BE2C (cell line): Measurements from ENCODE around the gene CPD.

Experiments used
- DNase-seq: peaks from one replicate; pipeline ENCODE4 v3.0.0-alpha.2; 2020
- H3K27me3 ChIP-seq: fragments of 250-450 bp; sonication (Bioruptor Pico); 2 replicates; pipeline ENCODE4 v1.5.1; 2020; ENCODE audit warnings: mild to moderate bottlenecking
- H3K36me3 ChIP-seq: fragments of 250-450 bp; sonication (Bioruptor Pico); 2 replicates; pipeline ENCODE4 v1.5.1; 2020; ENCODE audit warnings: mild to moderate bottlenecking
- H3K4me1 ChIP-seq: fragments of 250-450 bp; sonication (Bioruptor Pico); 2 replicates; pipeline ENCODE4 v1.5.1; 2020
- H3K4me3 ChIP-seq: 2 replicates; pipeline ENCODE4 v1.5.1; 2011; ENCODE audit warnings: low read depth, low read length
- H3K9me3 ChIP-seq: fragments of 250-450 bp; sonication (Bioruptor Pico); 2 replicates; pipeline ENCODE4 v1.5.1; 2020
- CTCF ChIP-seq: IDR thresholded peaks from 2 replicates; pipeline ENCODE4 v1.5.1; 2012; ENCODE audit warnings: mild to moderate bottlenecking, low read depth, low read length

The CPD gene

GRCh38 chr17:30472238-30472890 lies 93.6 kb downstream of the CPD start:
- H3K27me3 ChIP-seq = no peaks in the 10 kb centered on the region
- H3K36me3 ChIP-seq = no peaks in the 10 kb centered on the region
- no peak for DNase-seq
- TF ChIP-seq CTCF = no peak
- H3K4me1 ChIP-seq = no peaks in the 10 kb centered on the region
- H3K9me3 ChIP-seq = no peaks in the 10 kb centered on the region
- no peak overlapping the region for H3K4me3 ChIP-seq

DNA sequence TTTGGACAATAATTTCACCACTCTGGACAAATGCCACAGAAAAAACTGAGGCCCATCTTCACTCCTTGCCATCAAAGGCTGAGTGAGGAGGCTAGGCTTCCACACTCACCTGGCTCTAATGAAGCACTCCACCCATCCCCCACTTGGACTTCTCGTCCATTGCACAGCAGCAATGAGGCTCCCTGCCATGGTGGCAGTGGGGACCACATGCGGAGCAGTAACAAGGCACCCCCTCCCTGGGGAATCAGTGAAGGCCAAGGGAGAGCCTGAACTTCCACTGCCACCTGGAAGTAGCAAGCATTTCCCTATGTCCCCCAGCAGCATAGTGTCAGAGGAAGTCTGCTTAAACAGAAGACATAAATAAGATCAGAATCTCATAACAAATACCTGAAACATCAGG lies 96.5 kb downstream of the CPD start:
- no peaks in the 10 kb centered on the region for H3K9me3 ChIP-seq
- H3K27me3 ChIP-seq = no peaks in the 10 kb centered on the region
- no peak for TF ChIP-seq CTCF
- H3K36me3 ChIP-seq = no peaks in the 10 kb centered on the region
- no peak for DNase-seq
- no peak overlapping the region for H3K4me3 ChIP-seq
- H3K4me1 ChIP-seq = no peaks in the 10 kb centered on the region

- H3K27me3 ChIP-seq = no peaks in the 10 kb centered on the region
- H3K4me3 ChIP-seq = peak overlapping the region; percentile 91
- no peaks in the 10 kb centered on the region for H3K36me3 ChIP-seq
- no peaks in the 10 kb centered on the region for H3K9me3 ChIP-seq
- no peaks in the 10 kb centered on the region for H3K4me1 ChIP-seq
- no peak for DNase-seq
- TF ChIP-seq CTCF = no peak
Measured at GRCh38 chr17:30476726-30477082, 98.0 kb downstream of the CPD start.

DNA sequence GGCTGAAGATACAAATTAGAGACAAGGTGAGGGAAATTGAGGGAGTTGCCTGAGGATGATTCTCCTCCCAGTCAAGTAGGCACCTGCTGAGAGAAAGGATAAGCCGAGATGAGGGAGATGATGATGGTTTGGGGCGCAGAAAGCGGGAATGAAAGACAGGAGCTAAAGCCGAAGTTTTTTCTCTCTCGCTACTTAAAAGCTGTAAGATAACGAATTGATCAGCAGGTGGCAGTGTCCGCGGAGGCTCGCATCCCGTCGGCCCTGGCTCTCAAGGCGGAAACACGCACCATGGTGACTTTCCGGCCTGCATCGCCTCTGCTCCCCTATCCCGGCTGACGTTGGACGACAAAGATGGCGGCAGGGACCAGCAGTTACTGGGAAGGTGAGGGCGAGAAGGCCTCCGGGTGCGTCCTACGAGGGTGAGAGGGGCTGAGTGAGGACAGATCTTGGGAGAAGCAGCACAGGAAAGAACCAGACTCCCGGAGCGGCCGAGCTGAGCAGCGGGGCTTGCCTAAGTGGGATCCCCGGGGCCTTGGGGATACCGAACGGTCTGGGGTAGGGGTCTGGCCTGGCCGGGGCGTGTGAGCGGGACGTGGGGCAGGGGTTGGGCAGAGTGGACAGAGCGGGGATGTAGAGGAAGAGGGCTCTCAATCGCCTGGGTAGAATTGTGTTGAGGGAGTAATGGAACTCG lies 98.5 kb downstream of the CPD start, which contains the start of gene GOSR1:
TSS of gene GOSR1 (plus strand) at position 326 of the 691 bp plus-strand sequence. CDS start at position 352, 26 bp downstream.
- peak within 1 kb of the TSS; percentile 91 for H3K4me3 ChIP-seq
- no peaks in the 10 kb centered on the region for H3K9me3 ChIP-seq
- H3K27me3 ChIP-seq = no peaks in the 10 kb centered on the region
- H3K36me3 ChIP-seq = no peaks in the 10 kb centered on the region
- no peaks in the 10 kb centered on the region for H3K4me1 ChIP-seq
- TF ChIP-seq CTCF = peak; percentile 62
- DNase-seq = peak; percentile 87

DNA sequence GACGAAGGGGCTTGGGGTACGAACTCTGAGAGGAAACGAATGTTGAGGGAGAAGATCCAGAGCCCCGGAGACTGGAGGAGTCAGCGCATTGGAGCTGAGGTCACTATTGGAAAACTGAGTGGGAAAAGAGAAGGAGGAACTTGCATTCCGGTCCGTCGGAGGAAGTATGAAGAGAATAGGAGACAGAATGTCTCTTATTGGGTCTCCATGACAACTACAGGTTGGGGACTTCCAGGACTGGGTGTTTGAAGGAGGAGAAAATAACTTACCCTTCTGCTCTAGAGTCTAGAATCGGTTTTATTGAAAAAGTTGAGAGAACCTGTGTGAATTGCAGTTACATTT lies 99.0 kb downstream of the CPD start:
- Histone ChIP-seq H3K27me3 (no peaks in the 10 kb centered on the region), H3K36me3 (peaks cover 3% of the 10 kb centered on the region; the same call in 1 of the 2 replicates), H3K4me3 (peak overlapping the region; percentile 91), H3K9me3 (no peaks in the 10 kb centered on the region), H3K4me1 (no peaks in the 10 kb centered on the region)
- no peak for DNase-seq
- TF ChIP-seq CTCF = no peak

DNA sequence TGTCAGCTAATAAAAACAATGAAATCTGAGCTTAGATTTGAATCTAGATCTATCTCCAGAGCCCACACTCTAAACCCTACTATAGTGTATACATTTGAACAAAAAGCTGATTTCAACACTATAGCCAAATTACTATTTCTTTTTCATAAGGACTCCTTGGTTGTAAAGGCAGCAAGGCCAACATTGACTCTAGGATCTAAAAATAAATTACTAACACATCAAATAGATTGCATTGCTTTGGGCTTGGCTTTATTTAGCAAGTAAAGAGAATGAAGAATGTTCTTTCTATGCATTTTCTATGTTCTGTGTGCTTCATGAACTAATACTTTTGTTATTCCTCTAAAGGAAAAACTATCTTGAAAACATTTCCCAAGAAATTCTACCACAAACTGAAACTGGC lies 103.8 kb downstream of the CPD start:
- TF ChIP-seq CTCF = no peak
- peaks cover 13% of the 10 kb centered on the region for H3K36me3 ChIP-seq
- H3K27me3 ChIP-seq = no peaks in the 10 kb centered on the region
- H3K9me3 ChIP-seq = no peaks in the 10 kb centered on the region
- H3K4me3 ChIP-seq = no peak overlapping the region
- no peak for DNase-seq
- no peaks in the 10 kb centered on the region for H3K4me1 ChIP-seq
